Measurements from ENCODE around the gene IQCK. TPM values are rescaled to one million over a fixed set of nuclear protein-coding genes. Genes with fewer than 3 reads are reported as not detected.

The IQCK gene
- total RNA-seq, 6 experiments from 2014 or later: 2.0 to 4.7 (median 3.9) TPM

DNA sequence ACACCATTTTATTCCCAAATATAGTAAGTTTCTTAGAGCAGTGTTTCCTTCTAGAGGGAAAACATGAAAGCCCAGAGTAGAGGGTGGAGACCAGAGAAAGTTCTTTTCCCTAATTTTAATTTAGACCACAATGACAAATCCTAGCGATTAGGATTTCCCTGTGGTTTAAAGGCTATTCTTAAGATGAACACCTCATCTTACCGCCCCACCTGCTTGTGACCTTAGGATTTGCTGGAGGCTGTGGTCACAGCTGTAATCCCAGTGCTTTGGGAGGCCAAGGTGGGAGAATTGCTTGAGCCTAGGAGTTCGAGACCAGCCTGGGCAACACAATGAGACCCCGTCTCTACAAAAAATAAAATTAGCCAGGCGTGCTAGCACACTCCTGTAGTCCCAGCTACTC lies 115.5 kb downstream of the IQCK start:
- Histone ChIP-seq H3K4me1 (no peaks in the 10 kb centered on the region), H3K27ac (no peak overlapping the region), H3K4me3 (no peak overlapping the region), H3K27me3 (no peaks in the 10 kb centered on the region), H3K9me3 (no peaks in the 10 kb centered on the region), H3K36me3 (no peaks in the 10 kb centered on the region)
- ATAC-seq (no peak), DNase-seq (no peak)
- intact Hi-C loops (cut with DNase I): no loop called here
- 80% methylated on average over 3 of the region's 5 CpGs for WGBS (ENCODE audit: insufficient coverage, low coverage, low lambda C conversion rate, missing lambda C conversion rate)
- TF ChIP-seq, protein P1, sequence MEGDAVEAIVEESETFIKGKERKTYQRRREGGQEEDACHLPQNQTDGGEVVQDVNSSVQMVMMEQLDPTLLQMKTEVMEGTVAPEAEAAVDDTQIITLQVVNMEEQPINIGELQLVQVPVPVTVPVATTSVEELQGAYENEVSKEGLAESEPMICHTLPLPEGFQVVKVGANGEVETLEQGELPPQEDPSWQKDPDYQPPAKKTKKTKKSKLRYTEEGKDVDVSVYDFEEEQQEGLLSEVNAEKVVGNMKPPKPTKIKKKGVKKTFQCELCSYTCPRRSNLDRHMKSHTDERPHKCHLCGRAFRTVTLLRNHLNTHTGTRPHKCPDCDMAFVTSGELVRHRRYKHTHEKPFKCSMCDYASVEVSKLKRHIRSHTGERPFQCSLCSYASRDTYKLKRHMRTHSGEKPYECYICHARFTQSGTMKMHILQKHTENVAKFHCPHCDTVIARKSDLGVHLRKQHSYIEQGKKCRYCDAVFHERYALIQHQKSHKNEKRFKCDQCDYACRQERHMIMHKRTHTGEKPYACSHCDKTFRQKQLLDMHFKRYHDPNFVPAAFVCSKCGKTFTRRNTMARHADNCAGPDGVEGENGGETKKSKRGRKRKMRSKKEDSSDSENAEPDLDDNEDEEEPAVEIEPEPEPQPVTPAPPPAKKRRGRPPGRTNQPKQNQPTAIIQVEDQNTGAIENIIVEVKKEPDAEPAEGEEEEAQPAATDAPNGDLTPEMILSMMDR (IDR thresholded peaks at IDR 0.05): no peak
- TF ChIP-seq POLR2A (IDR thresholded peaks at IDR 0.05): no peak

DNA sequence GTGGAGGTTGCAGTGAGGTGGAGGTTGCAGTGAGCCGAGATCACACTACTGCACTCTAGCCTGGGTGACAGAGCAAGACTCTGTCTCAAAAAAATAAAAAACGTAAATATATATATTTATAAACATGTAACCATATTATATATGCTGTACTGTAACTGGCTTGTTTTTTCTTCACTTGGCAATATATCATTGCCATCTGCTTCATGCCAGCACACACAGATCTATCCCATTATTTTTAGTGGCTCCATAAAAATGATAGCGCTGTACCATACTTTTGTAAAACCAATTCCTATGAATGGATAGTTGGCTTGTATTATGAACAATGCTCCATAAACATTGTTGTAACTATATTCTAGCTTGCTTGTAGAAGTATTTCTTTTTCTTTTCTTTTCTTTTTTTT lies 117.1 kb downstream of the IQCK start:
- no peak overlapping the region for H3K4me3 ChIP-seq
- no peaks in the 10 kb centered on the region for H3K36me3 ChIP-seq
- DNase-seq (no peak), ATAC-seq (no peak)
- no peaks in the 10 kb centered on the region for H3K27me3 ChIP-seq
- H3K4me1 ChIP-seq: no peaks in the 10 kb centered on the region
- H3K9me3 ChIP-seq: no peaks in the 10 kb centered on the region
- TF ChIP-seq POLR2A (IDR thresholded peaks at IDR 0.05): no peak
- TF ChIP-seq, protein P1 (IDR thresholded peaks at IDR 0.05): no peak
- WGBS (ENCODE audit: insufficient coverage, low coverage, low lambda C conversion rate, missing lambda C conversion rate): 92% methylated on average over 3 of the region's 3 CpGs
- intact Hi-C loops (cut with DNase I): no loop called here
- H3K27ac ChIP-seq: no peak overlapping the region

DNA sequence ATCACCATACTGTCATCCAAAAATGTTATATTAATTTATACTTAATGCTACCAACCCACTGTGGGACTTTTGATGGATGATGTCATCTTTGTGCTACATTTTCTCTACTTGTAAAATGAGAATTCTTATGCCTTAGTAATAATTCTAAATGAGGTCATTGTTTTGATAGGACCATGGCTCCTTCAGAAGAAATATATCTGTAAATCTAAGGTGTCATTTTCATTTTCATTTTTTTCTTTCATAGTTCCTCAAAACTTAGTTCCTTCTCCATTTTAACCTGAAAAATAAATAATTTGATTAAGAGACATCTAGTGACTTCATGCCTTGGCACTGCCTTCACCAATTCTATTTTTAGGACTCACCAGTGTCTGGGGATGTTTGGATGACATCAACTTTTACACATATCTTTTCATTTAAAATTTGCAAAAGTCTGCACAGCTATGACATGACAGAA lies 117.9 kb downstream of the IQCK start:
- H3K9me3 ChIP-seq: no peaks in the 10 kb centered on the region
- H3K4me1 ChIP-seq: no peaks in the 10 kb centered on the region
- no peaks in the 10 kb centered on the region for H3K27me3 ChIP-seq
- no peaks in the 10 kb centered on the region for H3K36me3 ChIP-seq
- H3K27ac ChIP-seq: no peak overlapping the region
- H3K4me3 ChIP-seq: no peak overlapping the region
- peak in 1 of 4 donors; percentile 43 for ATAC-seq
- intact Hi-C loops (cut with DNase I): no loop called here
- no peak for TF ChIP-seq POLR2A (IDR thresholded peaks at IDR 0.05)
- TF ChIP-seq, protein P1 (IDR thresholded peaks at IDR 0.05): no peak
- no peak for DNase-seq

DNA sequence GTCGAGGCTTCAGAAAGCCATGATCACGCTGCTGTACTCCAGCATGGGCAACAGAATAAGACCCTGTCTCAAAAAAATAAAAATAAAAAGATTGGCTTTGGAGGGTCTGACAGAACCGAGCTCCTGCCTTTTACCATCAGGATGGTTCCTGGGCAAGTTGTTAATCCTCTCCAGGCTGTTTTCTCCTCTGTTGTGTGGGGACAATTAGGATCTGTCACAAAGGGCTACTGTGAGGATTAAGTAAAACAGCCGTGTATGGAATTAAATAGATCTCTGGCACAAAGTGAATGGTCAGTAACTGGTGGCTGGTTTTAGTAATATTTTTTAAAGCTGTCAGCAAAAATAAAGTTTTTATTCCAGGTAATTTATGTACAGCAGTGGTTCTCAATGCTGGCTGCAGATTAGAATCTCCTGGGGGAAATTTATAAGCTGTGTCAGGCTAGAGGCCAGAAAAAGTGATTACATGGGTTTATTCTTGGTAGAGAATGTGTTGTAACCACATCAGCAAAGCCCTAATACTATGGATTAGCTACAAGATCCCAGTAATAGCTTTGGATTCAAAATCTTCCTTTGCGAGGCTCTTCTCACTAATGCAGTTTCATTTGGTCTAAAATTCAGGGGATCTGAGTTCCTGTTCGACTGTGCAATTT lies 119.4 kb downstream of the IQCK start:
- H3K36me3 ChIP-seq: no peaks in the 10 kb centered on the region
- H3K4me3 ChIP-seq: no peak overlapping the region
- DNase-seq: no peak
- H3K4me1 ChIP-seq: no peaks in the 10 kb centered on the region
- ATAC-seq: no peak
- intact Hi-C loops (cut with DNase I): no loop called here
- no peaks in the 10 kb centered on the region for H3K27me3 ChIP-seq
- TF ChIP-seq, protein P1 (IDR thresholded peaks at IDR 0.05): no peak
- 77% methylated on average over 5 of the region's 6 CpGs for WGBS (ENCODE audit: insufficient coverage, low coverage, low lambda C conversion rate, missing lambda C conversion rate)
- H3K9me3 ChIP-seq: no peaks in the 10 kb centered on the region
- no peak overlapping the region for H3K27ac ChIP-seq

Data from right lobe of liver (tissue), 6 donors.